Upper lobe of right lung (tissue), 1 donor: Measurements from ENCODE around the gene ANKRD22. TPM values are rescaled to one million over a fixed set of nuclear protein-coding genes. Genes with fewer than 3 reads are reported as not detected.

Experiments used
- ATAC-seq: fragments of 200-7000 bp; cut with Tn5 transposase; one replicate; pipeline ENCODE4 v1.9.1; 2020; ENCODE audit warnings: mild to moderate bottlenecking, moderate library complexity
- DNase-seq: peaks from one replicate; pipeline ENCODE4 v3.0.0-alpha.2; 2020
- H3K27ac ChIP-seq: fragments of 200-600 bp; one replicate; pipeline ENCODE4 v1.8.0; 2022
- H3K27me3 ChIP-seq: fragments of 200-600 bp; one replicate; pipeline ENCODE4 v1.8.0; 2022; ENCODE audit warnings: mild to moderate bottlenecking
- H3K36me3 ChIP-seq: fragments of 200-600 bp; one replicate; pipeline ENCODE4 v1.8.0; 2022
- H3K4me1 ChIP-seq: fragments of 200-600 bp; one replicate; pipeline ENCODE4 v1.8.0; 2022
- H3K4me3 ChIP-seq: fragments of 200-600 bp; one replicate; pipeline ENCODE4 v1.8.0; 2022; ENCODE audit warnings: mild to moderate bottlenecking
- H3K9me3 ChIP-seq: fragments of 200-600 bp; one replicate; pipeline ENCODE4 v1.8.0; 2022
- intact Hi-C: fragments of 100-400 bp; cut with DNase I; formaldehyde crosslinking; loops from one replicate; pipeline ENCODE4 v1.11.0; 2022
- total RNA-seq: library from RNA; stranded (reverse); fragmentation: NEBNext Ultra II Directional; extraction: Animal tissue kit (Norgen Biotek cat#: 25700); gene quantifications from one replicate; pipeline ENCODE4 v1.2.1, GENCODE V29; 2021
- TF ChIP-seq, protein P1 (sequence below): fragments of 200-600 bp; IDR thresholded peaks from one replicate; pipeline ENCODE4 v1.8.0; 2022; ENCODE audit warnings: antibody characterized with exemption
- donor health status: DM: no; HTN: yes; CAD: no; lungs with severe emphysema.

The ANKRD22 gene
- total RNA-seq, 1 donor from 2014 or later, result 2.3 TPM

DNA sequence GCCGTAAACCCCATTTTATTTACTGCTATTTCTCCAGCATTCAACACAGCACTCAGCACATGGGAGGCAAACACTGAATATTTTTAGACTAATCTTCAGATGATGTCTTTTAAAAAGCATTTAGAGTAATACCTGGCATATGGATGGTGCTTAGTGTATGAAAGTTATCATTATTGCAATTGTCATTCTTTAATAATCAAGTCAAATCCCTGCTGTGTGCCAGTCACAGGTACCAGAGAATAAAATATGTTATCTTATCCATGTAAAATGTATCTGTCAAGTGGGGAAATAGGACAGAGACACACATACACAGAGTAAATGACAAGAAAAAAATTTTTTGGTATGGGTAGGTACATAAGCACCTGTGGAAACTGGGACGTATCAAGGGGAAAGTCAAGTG is 18.5 kb downstream of the ANKRD22 start:
- no peak for DNase-seq
- no peak for ATAC-seq
- no peaks in the 10 kb centered on the region for H3K36me3 ChIP-seq
- TF ChIP-seq, protein P1, sequence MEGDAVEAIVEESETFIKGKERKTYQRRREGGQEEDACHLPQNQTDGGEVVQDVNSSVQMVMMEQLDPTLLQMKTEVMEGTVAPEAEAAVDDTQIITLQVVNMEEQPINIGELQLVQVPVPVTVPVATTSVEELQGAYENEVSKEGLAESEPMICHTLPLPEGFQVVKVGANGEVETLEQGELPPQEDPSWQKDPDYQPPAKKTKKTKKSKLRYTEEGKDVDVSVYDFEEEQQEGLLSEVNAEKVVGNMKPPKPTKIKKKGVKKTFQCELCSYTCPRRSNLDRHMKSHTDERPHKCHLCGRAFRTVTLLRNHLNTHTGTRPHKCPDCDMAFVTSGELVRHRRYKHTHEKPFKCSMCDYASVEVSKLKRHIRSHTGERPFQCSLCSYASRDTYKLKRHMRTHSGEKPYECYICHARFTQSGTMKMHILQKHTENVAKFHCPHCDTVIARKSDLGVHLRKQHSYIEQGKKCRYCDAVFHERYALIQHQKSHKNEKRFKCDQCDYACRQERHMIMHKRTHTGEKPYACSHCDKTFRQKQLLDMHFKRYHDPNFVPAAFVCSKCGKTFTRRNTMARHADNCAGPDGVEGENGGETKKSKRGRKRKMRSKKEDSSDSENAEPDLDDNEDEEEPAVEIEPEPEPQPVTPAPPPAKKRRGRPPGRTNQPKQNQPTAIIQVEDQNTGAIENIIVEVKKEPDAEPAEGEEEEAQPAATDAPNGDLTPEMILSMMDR, result no peak
- H3K4me3 ChIP-seq, result no peak overlapping the region
- no peaks in the 10 kb centered on the region for H3K4me1 ChIP-seq
- H3K9me3 ChIP-seq, result no peaks in the 10 kb centered on the region
- no peak overlapping the region for H3K27ac ChIP-seq
- no peaks in the 10 kb centered on the region for H3K27me3 ChIP-seq
- intact Hi-C loops, result loop anchor here (10.0 kb wide), 2 partner anchors 102 to 382 kb away; no protein-coding TSS in a partner anchor

DNA sequence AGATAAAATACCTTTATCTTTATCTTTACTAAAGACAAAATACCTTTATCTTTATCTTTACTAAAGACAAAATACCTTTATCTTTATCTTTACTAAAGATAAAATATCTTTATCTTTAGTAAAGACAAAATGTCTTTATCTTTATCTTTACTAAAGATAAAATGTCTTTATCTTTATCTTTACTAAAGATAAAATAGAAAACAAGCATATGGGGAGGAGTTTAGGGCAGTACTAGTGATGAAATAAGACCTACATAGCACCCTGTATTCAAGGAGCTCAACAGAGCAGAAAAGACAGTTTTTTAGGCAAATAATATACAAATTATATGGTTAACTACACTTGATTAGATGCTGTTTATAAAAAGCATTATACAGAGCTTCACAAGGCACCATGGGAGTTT is 19.3 kb downstream of the ANKRD22 start:
- TF ChIP-seq, protein P1, result no peak
- no peaks in the 10 kb centered on the region for H3K36me3 ChIP-seq
- no peaks in the 10 kb centered on the region for H3K4me1 ChIP-seq
- no peaks in the 10 kb centered on the region for H3K27me3 ChIP-seq
- H3K27ac ChIP-seq, result no peak overlapping the region
- intact Hi-C loops, result loop anchor here (10.0 kb wide), 2 partner anchors 102 to 382 kb away; no protein-coding TSS in a partner anchor
- no peak overlapping the region for H3K4me3 ChIP-seq
- DNase-seq (no peak), ATAC-seq (no peak)
- no peaks in the 10 kb centered on the region for H3K9me3 ChIP-seq

DNA sequence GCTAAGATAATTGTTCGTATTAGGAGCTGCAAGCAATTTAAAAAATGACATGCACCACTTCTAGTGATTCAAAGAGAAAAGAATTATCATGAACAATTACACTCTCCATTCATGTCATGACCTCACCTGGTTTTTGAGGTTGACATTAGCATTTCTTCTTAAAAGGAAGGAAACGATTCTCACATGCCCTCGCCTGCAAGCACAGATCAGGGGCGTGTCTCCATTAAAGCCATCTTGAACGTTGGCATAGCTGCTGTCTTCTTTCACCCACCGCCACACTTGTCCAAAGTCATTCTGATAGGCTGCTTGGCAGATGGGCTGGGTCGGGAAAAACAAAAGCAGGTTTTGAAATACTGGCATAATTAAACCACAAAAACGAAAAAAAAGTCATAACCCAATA is 19.9 kb downstream of the ANKRD22 start:
- Histone ChIP-seq H3K9me3 (no peaks in the 10 kb centered on the region), H3K4me3 (no peak overlapping the region), H3K36me3 (no peaks in the 10 kb centered on the region), H3K4me1 (no peaks in the 10 kb centered on the region), H3K27me3 (no peaks in the 10 kb centered on the region), H3K27ac (no peak overlapping the region)
- DNase-seq, result no peak
- no peak for ATAC-seq
- TF ChIP-seq, protein P1, result no peak
- intact Hi-C loops, result loop anchor here (10.0 kb wide), 2 partner anchors 103 to 383 kb away; no protein-coding TSS in a partner anchor

DNA sequence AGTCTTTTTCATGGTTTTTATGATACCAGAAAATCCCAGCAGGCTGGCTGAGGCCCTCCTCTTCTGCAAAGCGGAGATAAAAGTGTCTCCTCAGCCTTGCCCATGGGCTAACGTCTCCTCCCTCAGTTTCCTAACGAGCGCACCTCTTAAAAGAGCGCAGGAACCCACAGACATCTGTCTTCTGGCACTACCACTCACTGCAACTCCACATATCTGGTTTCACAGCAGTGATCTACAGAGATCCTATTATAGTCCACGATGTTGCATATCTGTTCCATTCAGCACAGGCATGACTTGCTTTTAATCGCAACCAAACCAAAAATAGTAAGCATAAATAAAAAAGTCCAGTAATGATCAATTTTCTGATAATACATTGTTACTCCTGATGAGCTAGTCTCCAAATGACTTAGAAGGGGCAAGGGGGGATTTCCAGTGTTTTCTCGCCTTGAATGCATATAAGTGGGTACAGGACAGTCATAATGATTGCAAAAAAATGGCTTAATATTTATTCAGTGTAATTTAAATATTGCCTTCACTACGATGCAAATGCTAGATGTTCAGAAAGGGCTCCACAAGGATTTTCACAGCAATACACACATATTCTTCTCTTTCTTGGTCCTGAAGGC is 20.9 kb downstream of the ANKRD22 start:
- ATAC-seq (no peak), DNase-seq (no peak)
- intact Hi-C loops, result loop anchor here (10.0 kb wide), 2 partner anchors 104 to 384 kb away; no protein-coding TSS in a partner anchor
- Histone ChIP-seq H3K4me1 (no peaks in the 10 kb centered on the region), H3K9me3 (no peaks in the 10 kb centered on the region), H3K4me3 (no peak overlapping the region), H3K27ac (no peak overlapping the region), H3K36me3 (no peaks in the 10 kb centered on the region), H3K27me3 (no peaks in the 10 kb centered on the region)
- TF ChIP-seq, protein P1, result no peak

DNA sequence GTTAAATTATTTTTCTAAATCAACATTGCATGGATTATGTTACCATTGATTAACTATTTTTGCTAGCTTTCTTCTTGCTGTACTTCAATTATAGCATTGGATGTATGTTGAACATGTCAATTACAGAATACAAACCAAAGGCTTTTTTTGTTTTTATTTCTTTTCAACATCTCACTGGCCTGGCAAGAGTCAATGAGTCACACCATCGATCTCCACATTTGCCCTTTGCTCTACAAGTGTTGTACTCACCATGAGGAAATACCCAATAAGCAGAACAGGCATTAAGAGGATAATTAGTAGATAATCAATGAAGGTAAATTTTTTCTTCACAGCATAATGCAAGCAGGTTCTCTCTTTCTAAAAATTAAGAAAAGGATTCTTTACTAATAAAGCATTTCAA is 23.3 kb downstream of the ANKRD22 start:
- Histone ChIP-seq H3K9me3 (no peaks in the 10 kb centered on the region), H3K27ac (no peak overlapping the region), H3K4me1 (no peaks in the 10 kb centered on the region), H3K27me3 (no peaks in the 10 kb centered on the region), H3K36me3 (no peaks in the 10 kb centered on the region), H3K4me3 (no peak overlapping the region)
- TF ChIP-seq, protein P1, result no peak
- intact Hi-C loops, result no loop called here
- no peak for DNase-seq
- ATAC-seq, result no peak
